ENCODE data around the gene RASA3.

GRCh38 chr13:114022876-114023275 is 109.5 kb downstream of the RASA3 start:
- TF ChIP-seq CTCF (IDR thresholded peaks at IDR 0.05) (no peak), POLR2A (IDR thresholded peaks at IDR 0.05) (no peak), POLR2AphosphoS5 (IDR thresholded peaks at IDR 0.05) (no peak)

Data from sigmoid colon (tissue), 4 donors.